ENCODE results near the gene PRSS21.

PRSS21 gene

GRCh38 chr16:2779978-2780898 lies 36.8 kb upstream of the PRSS21 start:
- no peak for DNase-seq

DNA sequence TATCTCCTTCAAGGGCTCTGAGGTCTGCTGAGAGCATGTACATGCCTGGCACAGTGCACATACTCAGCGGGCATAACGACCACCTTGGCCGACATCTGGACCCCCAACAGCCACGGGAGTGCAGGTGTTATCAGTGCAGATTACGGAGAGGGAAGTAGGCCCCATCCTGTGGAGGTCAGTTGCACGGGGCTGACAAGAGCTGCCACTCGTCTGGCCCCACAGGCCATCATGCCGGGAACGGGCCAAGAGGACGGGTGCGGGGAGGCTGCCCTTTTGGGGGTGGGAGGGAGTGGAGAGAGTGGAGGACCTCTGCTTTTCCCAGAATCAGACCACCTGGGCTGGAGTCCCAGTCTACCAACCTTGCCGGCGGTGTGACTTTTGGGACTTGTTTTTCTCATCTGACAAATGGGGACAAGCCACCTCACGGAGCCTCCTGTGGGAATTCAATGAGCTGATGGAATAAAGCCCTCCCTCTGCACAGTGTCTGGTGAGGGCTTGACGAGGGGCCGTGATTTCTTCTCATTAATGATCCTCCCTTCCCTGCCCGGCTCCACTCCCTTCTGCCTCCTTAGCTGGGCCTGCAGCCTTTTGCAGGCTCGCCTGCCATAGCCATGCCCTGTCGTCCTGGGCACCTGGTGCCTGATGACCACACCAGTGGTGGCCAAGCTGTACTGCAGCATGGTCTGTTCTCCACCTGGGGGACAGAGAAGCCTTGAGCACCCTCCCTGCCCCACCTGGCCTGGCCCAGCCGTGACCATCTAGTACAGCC lies 34.3 kb upstream of the PRSS21 start:
- no peak for DNase-seq

- no peak for DNase-seq
Measured at GRCh38 chr16:2783581-2784357, 33.3 kb upstream of the PRSS21 start.

GRCh38 chr16:2784358-2785100 lies 32.5 kb upstream of the PRSS21 start:
- no peak for DNase-seq

- no peak for DNase-seq
Measured at GRCh38 chr16:2785101-2785991, 31.7 kb upstream of the PRSS21 start.

DNA sequence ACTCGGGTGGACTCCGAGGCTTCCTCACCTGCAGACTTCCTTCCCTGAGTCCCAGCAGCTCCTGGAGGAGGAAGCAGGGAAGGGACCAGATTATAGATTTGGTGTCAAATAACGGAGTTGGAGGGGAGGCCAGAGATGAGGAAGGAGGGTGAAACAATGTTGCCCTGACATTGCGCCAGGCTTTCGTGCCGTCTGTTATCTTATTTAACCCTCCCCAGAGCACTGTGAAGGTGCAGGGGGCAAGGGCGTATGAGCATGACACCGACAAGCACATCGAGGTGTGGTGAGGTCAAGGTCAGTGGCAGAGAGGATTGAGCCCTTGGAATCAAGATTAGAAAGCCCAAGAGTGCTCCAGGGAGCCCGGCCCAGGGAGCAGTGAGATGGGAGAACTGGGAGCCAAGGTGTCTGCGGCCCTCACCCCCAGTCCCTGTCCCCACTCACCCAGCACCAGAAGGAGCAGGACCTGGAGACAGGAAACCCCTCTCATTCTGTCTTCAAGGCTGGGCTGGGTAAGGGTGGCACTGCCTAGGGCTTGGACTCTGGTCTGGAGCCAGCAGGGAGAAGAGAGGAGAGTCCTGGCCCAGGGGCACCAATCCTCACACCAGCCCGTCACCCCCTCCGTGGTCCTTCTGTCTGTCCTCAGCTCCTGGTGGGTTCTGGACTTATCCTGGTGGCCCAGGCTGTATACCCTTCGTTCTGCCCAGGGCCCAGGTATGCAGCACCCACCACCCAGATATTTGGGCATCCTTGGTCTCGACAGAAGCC lies 30.8 kb upstream of the PRSS21 start:
- DNase-seq, result no peak

DNA sequence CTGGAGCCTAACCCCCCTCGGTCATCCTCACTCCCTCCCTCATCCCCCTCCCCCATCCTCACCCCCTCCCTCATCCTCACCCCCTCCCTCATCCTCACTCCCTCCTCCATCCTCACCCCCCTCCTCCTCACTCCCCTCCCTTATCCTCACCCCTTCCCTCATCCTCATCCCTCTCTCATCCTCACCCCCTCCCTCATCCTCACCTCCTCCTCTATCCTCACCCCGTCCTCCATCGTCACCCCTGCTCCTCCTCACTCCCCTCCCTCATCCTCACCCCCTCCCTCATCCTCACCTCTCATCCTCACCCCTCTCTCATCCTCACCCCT lies 30.2 kb upstream of the PRSS21 start:
- DNase-seq, result no peak

GRCh38 chr16:2787406-2787805 lies 29.6 kb upstream of the PRSS21 start, which contains the start of gene PRSS33:
TSS of gene PRSS33 (minus strand) at chr16:2787560. CDS start at chr16:2786547, 1,013 bp downstream.
- DNase-seq, result no peak

DNA sequence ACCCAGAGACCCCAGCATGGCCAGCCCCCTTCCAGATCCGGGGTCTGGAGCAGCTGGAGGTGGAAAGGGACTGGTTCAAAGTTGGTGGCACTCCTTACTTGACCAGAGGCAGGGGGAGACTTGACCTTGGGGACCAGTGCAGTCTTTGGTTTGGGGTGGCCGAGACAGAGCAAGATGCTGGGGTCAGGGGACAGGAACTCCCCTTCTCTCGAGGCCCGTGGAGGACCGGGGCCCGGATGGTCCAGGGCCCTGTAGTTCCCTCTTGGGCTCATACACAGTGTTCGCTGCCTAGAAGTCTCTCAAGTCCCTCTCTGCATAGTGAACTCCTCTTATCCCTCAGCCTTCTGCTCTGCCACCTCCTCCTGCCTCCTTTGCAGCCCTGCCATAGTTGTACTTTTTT lies 29.1 kb upstream of the PRSS21 start:
- no peak for DNase-seq

- DNase-seq, result no peak
Measured at GRCh38 chr16:2790631-2791030, 26.4 kb upstream of the PRSS21 start.

GRCh38 chr16:2791174-2791573 lies 25.9 kb upstream of the PRSS21 start:
- no peak for DNase-seq

DNA sequence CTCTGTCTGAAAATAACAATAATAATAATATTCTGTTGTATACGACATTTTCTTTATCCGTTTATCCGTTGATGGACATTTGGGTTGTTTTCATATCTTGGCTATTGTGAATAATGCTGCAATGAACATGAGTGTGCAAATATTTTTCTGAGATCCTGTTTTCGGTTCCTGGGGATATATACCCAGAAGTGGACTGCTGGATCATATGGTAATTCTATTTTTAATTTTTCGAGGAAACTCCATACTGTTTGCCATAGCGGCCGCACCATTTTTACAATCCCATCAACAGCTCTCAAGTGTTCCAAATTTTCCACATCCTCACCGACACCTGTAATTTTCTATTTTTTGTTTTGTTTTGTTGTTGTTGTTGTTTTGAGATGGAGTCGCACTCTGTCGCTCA lies 24.1 kb upstream of the PRSS21 start:
- DNase-seq, result no peak

GRCh38 chr16:2795395-2796143 lies 21.5 kb upstream of the PRSS21 start:
- DNase-seq, result no peak

GRCh38 chr16:2798723-2799204 lies 18.3 kb upstream of the PRSS21 start:
- DNase-seq, result no peak

GRCh38 chr16:2799205-2799858 lies 17.7 kb upstream of the PRSS21 start:
- no peak for DNase-seq

DNA sequence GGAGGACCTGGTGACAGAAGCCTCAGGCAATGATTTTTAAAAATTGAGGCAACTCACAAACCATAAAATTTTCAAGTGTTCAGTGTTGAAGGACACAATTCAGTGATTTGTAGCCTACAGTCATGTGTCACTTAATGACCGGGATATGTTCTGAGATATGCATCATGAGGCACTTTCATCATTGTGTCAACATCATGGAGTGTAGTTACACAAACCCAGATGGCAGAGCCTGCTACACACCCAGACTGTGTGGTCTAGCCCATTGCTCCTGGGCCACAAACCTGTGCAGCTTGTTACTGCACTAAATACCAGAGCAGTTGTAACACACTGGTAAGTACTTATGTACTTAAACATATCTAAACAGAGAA lies 17.2 kb upstream of the PRSS21 start:
- no peak for DNase-seq

GRCh38 chr16:2803545-2804195 lies 13.4 kb upstream of the PRSS21 start:
- no peak for DNase-seq

GRCh38 chr16:2804728-2805127 lies 12.3 kb upstream of the PRSS21 start:
- no peak for DNase-seq

- DNase-seq, result no peak
Measured at GRCh38 chr16:2806286-2806685, 10.8 kb upstream of the PRSS21 start.
